Measurements from ENCODE around the gene FAM171A1.

Gene FAM171A1

GRCh38 chr10:15197911-15198310 lies 173.2 kb downstream of the FAM171A1 start:
- DNase-seq = no peak

- DNase-seq = no peak
These were observed 173.8 kb downstream of the FAM171A1 start for GRCh38 chr10:15197276-15197675.

GRCh38 chr10:15196021-15196834 lies 174.9 kb downstream of the FAM171A1 start:
- DNase-seq = no peak

- no peak for DNase-seq
These were observed 181.8 kb downstream of the FAM171A1 start for GRCh38 chr10:15189133-15189885.

- no peak for DNase-seq
These were observed 182.5 kb downstream of the FAM171A1 start for GRCh38 chr10:15188603-15189002.

- DNase-seq = no peak
These were observed 187.2 kb downstream of the FAM171A1 start for GRCh38 chr10:15183689-15184481.

- no peak for DNase-seq
These were observed 188.4 kb downstream of the FAM171A1 start for GRCh38 chr10:15182540-15183207.

- no peak for DNase-seq
These were observed 189.4 kb downstream of the FAM171A1 start for GRCh38 chr10:15181576-15182156.

GRCh38 chr10:15180736-15181135 lies 190.4 kb downstream of the FAM171A1 start:
- DNase-seq = no peak

GRCh38 chr10:15176269-15176668 lies 194.8 kb downstream of the FAM171A1 start:
- DNase-seq = no peak

GRCh38 chr10:15175587-15175986 lies 195.5 kb downstream of the FAM171A1 start:
- DNase-seq = no peak

GRCh38 chr10:15172306-15172840 lies 198.7 kb downstream of the FAM171A1 start:
- DNase-seq = no peak

- DNase-seq = peak; percentile 18
These were observed 201.3 kb downstream of the FAM171A1 start for GRCh38 chr10:15169555-15170401.

GRCh38 chr10:15168786-15169554 lies 202.1 kb downstream of the FAM171A1 start:
- DNase-seq = peak; percentile 72

- DNase-seq = peak; percentile 69
These were observed 202.8 kb downstream of the FAM171A1 start, which contains the start of gene NMT2 for GRCh38 chr10:15168291-15168785. NMT2 (minus strand) TSS chr10:15168693; CDS start chr10:15168612, 81 bp downstream.

GRCh38 chr10:15167411-15168290 lies 203.4 kb downstream of the FAM171A1 start:
- no peak for DNase-seq

GRCh38 chr10:15166325-15166724 lies 204.8 kb downstream of the FAM171A1 start:
- DNase-seq = no peak

- DNase-seq = no peak
These were observed 207.7 kb downstream of the FAM171A1 start for GRCh38 chr10:15163253-15163828.
